Endothelial cell of umbilical vein (primary cell): ENCODE data around the gene STAT4. TPM values are rescaled to one million over a fixed set of nuclear protein-coding genes. Genes with fewer than 3 reads are reported as not detected.

Experiments
- BruUV-seq: library from RNA; stranded (reverse); fragments of 400-500 nt; replicated peaks from 2 replicates; lab custom pipeline; 2021; lab: Mats Ljungman, UMichigan
- CTCF ChIA-PET: fragments of 300-600, 350-600 bp; sonication (Branson Sonifier 250); formaldehyde crosslinking; loops from one replicate; lab custom pipeline; 2021; ENCODE audit warnings: antibody characterized with exemption, inconsistent platforms; lab: Charles Lee
- POLR2A ChIA-PET: fragments of 300-600, 350-600 bp; sonication (Branson Sonifier 250); formaldehyde crosslinking; loops from one replicate; lab custom pipeline; 2021; ENCODE audit warnings: antibody characterized with exemption, inconsistent platforms; lab: Charles Lee
- DNase-seq: peaks from one replicate; pipeline ENCODE4 v3.0.0-alpha.2; 2011; ENCODE audit warnings: low read depth, low spot score
- FAIRE-seq: peaks from 2 replicates; lab custom pipeline; 2011; peaks lifted over from hg19 to GRCh38; lab: Jason Lieb, UNC
- H2AFZ ChIP-seq: 2 replicates; pipeline ENCODE4 v1.6.0; 2012; ENCODE audit warnings: low read depth, low read length, control low read depth, inconsistent platforms
- H3K27ac ChIP-seq: 2 replicates; pipeline ENCODE4 v1.5.1; 2011; ENCODE audit warnings: low read depth, mild to moderate bottlenecking, control low read depth, low read length, moderate library complexity; ENCODE audit not compliant: insufficient read depth
- H3K27me3 ChIP-seq, 2 experiments: 2 replicates each; pipeline versions ENCODE4 v1.6.0 to v1.6.1; 2011; ENCODE audit warnings: low read length in 2 of 2, mixed read lengths in 1 of 2; ENCODE audit not compliant: control insufficient read depth in 2 of 2, insufficient read depth in 2 of 2
- H3K36me3 ChIP-seq, 2 experiments: 2 replicates in 1 of 2; 3 replicates in 1 of 2; pipeline ENCODE4 v1.5.1; 2011; ENCODE audit warnings: low read length in 2 of 2, mild to moderate bottlenecking in 1 of 2, moderate library complexity in 1 of 2; ENCODE audit not compliant: control insufficient read depth in 2 of 2, insufficient read depth in 2 of 2; ENCODE audit errors: extremely low read depth in 1 of 2
- H3K4me1 ChIP-seq: 3 replicates; pipeline ENCODE4 v1.5.1; 2011; ENCODE audit warnings: mild to moderate bottlenecking, low read length; ENCODE audit not compliant: control insufficient read depth, insufficient read depth; ENCODE audit errors: extremely low read depth
- H3K4me2 ChIP-seq: 2 replicates; pipeline ENCODE4 v1.6.1; 2011; ENCODE audit warnings: low read length, control low read depth, mixed read lengths; ENCODE audit not compliant: insufficient read depth
- H3K4me3 ChIP-seq, 3 experiments: fragments of 200-600 bp in 1 of 3; sonication (generic), shearing (Covaris generic) in 1 of 3; replicated peaks in 1 of 3; 2 replicates each; pipeline ENCODE4 v1.5.1; 2011 to 2016; ENCODE audit warnings: control low read depth in 3 of 3, low read length in 3 of 3, mild to moderate bottlenecking in 2 of 3, inconsistent platforms in 1 of 3, low read depth in 1 of 3, moderate library complexity in 1 of 3; ENCODE audit not compliant: insufficient read depth in 1 of 3
- H3K79me2 ChIP-seq: 2 replicates; pipeline ENCODE4 v1.6.0; 2012; ENCODE audit warnings: low read length, inconsistent platforms; ENCODE audit not compliant: control insufficient read depth, insufficient read depth
- H3K9ac ChIP-seq: replicated peaks from 2 replicates; pipeline ENCODE3; 2011; ENCODE audit warnings: low read length, control low read depth; ENCODE audit not compliant: insufficient read depth; ENCODE audit errors: extremely low read depth
- H3K9me1 ChIP-seq: replicated peaks from 3 replicates; pipeline ENCODE4 v1.6.0; 2011; ENCODE audit warnings: mild to moderate bottlenecking, low read length; ENCODE audit not compliant: control insufficient read depth, insufficient read depth; ENCODE audit errors: extremely low read depth
- H3K9me3 ChIP-seq: replicated peaks from 2 replicates; pipeline ENCODE4 v1.5.1; 2012; ENCODE audit warnings: low read length, inconsistent platforms; ENCODE audit not compliant: control insufficient read depth, insufficient read depth
- H4K20me1 ChIP-seq: replicated peaks from 2 replicates; pipeline ENCODE3; 2011; ENCODE audit warnings: mild to moderate bottlenecking, low read length; ENCODE audit not compliant: control insufficient read depth, insufficient read depth; ENCODE audit errors: extremely low read depth
- CTCF ChIP-seq, 2 donors: IDR thresholded peaks; 1 replicate in 1 of 2; 2 replicates in 1 of 2; pipeline ENCODE4 v1.5.1; 2011; ENCODE audit warnings: low read length in 2 of 2, mild to moderate bottlenecking in 2 of 2, moderate library complexity in 2 of 2, control low read depth in 1 of 2, inconsistent platforms in 1 of 2, low read depth in 1 of 2; ENCODE audit not compliant: insufficient read depth in 1 of 2; ENCODE audit errors: extremely low read depth in 1 of 2
- EZH2 ChIP-seq: IDR thresholded peaks from 2 replicates; pipeline ENCODE4 v1.6.1; 2012; ENCODE audit warnings: borderline replicate concordance, low read depth, mild to moderate bottlenecking, moderate library complexity, low read length, inconsistent platforms; ENCODE audit not compliant: severe bottlenecking
- FOS ChIP-seq: IDR thresholded peaks from 2 replicates; pipeline ENCODE4 v1.6.1; 2011; ENCODE audit warnings: mild to moderate bottlenecking, low read length, moderate library complexity, borderline replicate concordance; ENCODE audit not compliant: insufficient read depth
- GATA2 ChIP-seq: IDR thresholded peaks from 2 replicates; pipeline ENCODE4 v1.7.0; 2011; ENCODE audit warnings: low read depth, mild to moderate bottlenecking, moderate library complexity, mixed read lengths, low read length; ENCODE audit not compliant: insufficient read length, insufficient read depth
- JUN ChIP-seq: IDR thresholded peaks from 2 replicates; pipeline ENCODE4 v1.6.1; 2011; ENCODE audit warnings: borderline replicate concordance, low read depth; ENCODE audit not compliant: insufficient read length, insufficient read depth
- MAX ChIP-seq: IDR thresholded peaks from 2 replicates; pipeline ENCODE4 v1.6.1; 2011; ENCODE audit not compliant: insufficient read depth, insufficient read length
- MYC ChIP-seq: IDR thresholded peaks from one replicate; pipeline ENCODE4 v1.6.1; 2011; ENCODE audit warnings: mild to moderate bottlenecking, low read depth, low read length
- POLR2A ChIP-seq: IDR thresholded peaks from 2 replicates; pipeline ENCODE4 v1.6.1; 2012; ENCODE audit warnings: low read depth, mild to moderate bottlenecking, control low read depth, low read length
- POLR2AphosphoS5 ChIP-seq: IDR thresholded peaks from 2 replicates; pipeline ENCODE4 v1.6.1; 2012; ENCODE audit warnings: low read depth, mild to moderate bottlenecking, control low read depth, low read length, moderate library complexity; ENCODE audit not compliant: insufficient read depth
- dilution Hi-C: fragments of 300-500 bp; cut with MboI; formaldehyde crosslinking; loops from one replicate; pipeline ENCODE4 v1.15.0; 2019; ENCODE audit warnings: low sequenced_read_pairs; ENCODE audit not compliant: extremely low pct_ligation_motif_present
- intact Hi-C: fragments of 100-400 bp; cut with micrococcal nuclease; formaldehyde crosslinking; loops from one replicate; pipeline ENCODE4 v1.10.0; 2022
- polyA plus RNA-seq, 4 experiments: library from polyadenylated mRNA; depleted of rRNA in 3 of 4; stranded (reverse) in 3 of 4; unstranded in 1 of 4; fragments of >200 nt; gene quantifications; 2 replicates each; pipeline versions ENCODE4 v1.2.1 to v1.2.3, GENCODE V29; 2011 to 2012; ENCODE audit warnings: missing spikeins in 1 of 4
- small RNA-seq: library from RNA; depleted of rRNA; stranded (forward); fragments of <200 nt; gene quantifications from one replicate; pipeline ENCODE3, GENCODE V24; 2012; ENCODE audit warnings: low replicate concordance, low read depth; ENCODE audit not compliant: insufficient read depth, insufficient read length
- total RNA-seq: library from RNA; stranded (reverse); gene quantifications from 2 replicates; pipeline ENCODE4 v1.2.3, GENCODE V29; 2021

STAT4 gene
- total and polyA plus RNA-seq, 2 donors (not counting 3 experiments of a cell fraction or from before 2014, with no cell fraction given), result 0.46 to 1.2 TPM

DNA sequence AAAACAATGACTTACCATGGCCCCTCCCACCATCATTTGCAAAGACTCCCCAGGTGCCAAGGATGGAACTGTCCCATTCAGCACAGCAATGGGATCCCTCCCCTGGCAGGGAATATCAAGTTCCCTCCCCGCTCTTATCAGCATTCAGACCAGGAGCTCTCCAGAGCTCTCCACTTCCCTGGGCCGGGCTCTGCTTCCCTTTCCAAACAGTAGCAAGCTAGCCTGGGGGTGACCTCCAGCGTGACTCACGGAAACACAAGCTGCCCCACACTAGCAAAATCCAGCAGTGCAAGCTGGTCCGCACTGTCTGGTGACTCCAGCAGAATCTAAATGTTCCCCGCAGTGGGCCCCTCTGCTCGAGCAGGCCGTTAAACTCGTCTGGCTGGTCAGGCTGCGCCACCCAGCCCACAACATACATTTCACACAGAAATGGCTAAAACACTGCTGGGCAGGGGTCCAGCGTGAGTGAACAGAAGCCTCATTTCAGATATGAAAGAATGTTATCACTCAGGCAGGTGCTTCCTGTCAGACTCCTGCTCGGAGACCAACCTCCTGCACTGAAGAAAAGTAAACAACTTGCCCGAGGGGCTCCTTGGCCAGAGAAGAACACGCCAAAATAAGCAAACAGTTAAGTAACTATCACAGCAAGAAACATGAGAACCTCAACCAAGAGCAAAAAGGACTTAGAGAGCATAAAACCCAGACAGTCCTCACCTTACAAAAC is 170.7 kb downstream of the STAT4 start:
- CTCF ChIA-PET, result interaction anchor here (0.7 to 2.5 kb wide), 10 partner anchors 9 to 130 kb away, joined by 3 to 25 read pairs (median 4); no protein-coding TSS in a partner anchor
- peak; percentile 99 for DNase-seq
- Histone ChIP-seq H3K79me2 (no peaks in the 10 kb centered on the region), H3K9me1 (no peaks in the 10 kb centered on the region), H3K4me2 (peak overlapping the region; percentile 59), H3K4me3 (peak overlapping the region in 1 of 3 experiments; percentile 5), H3K27ac (peak overlapping the region; percentile 87), H2AFZ (no peak overlapping the region), H4K20me1 (no peaks in the 10 kb centered on the region), H3K36me3 (peaks cover 14 to 38% of the 10 kb centered on the region in 2 experiments), H3K9me3 (no peaks in the 10 kb centered on the region), H3K27me3 (no peaks in the 10 kb centered on the region), H3K9ac (peak overlapping the region; percentile 66), H3K4me1 (peaks cover 57% of the 10 kb centered on the region)
- FAIRE-seq, result peak; percentile 91
- intact Hi-C loops, result loop anchor here (1.0 to 5.0 kb wide), 8 partner anchors 9 to 298 kb away; partner anchors contain the start of gene STAT1
- dilution Hi-C loops, result no loop called here
- POLR2A ChIA-PET, result interaction anchor here (0.6 to 1.5 kb wide), 3 partner anchors 20 to 98 kb away, joined by 3 to 14 read pairs (median 5); no protein-coding TSS in a partner anchor
- no peak for TF ChIP-seq CTCF (IDR thresholded peaks at IDR 0.05; ENCODE audit: extremely low read depth in 1 of 2, insufficient read depth in 1 of 2, low read depth in 1 of 2, low read length in 2 of 2)
- no peak for TF ChIP-seq EZH2
- TF ChIP-seq FOS, result peak; percentile 84
- TF ChIP-seq POLR2A, result peak; percentile 13
- no peak for TF ChIP-seq MAX
- peak; percentile 95 for TF ChIP-seq GATA2
- peak; percentile 72 for TF ChIP-seq POLR2AphosphoS5
- peak; percentile 50 for TF ChIP-seq JUN
- TF ChIP-seq MYC, result no peak
- no TSS peak for BruUV-seq

Small RNA genes lying within 50 kb of the gene (small RNA-seq; reads per million reads assigned to genes)
- not detected for gene RNU6-959P

Other genes with a start within 250 kb of the STAT4 start
- 59.2 and 67.6 TPM in 2 replicates for gene STAT1, start 136.8 kb downstream of the STAT4 start, total RNA-seq
- gene STAT1, start 136.8 kb downstream of the STAT4 start, polyA plus RNA-seq, result 56.1 and 64.2 TPM in 2 replicates
- gene MYO1B, start 94.4 kb upstream of the STAT4 start, total RNA-seq, result 51.1 and 55.4 TPM in 2 replicates
- 6.4 and 8.7 TPM in 2 replicates for gene MYO1B, start 94.4 kb upstream of the STAT4 start, polyA plus RNA-seq